Right atrium auricular region (tissue), 2 donors: Measurements from ENCODE around the gene HYAL2. TPM values are rescaled to one million over a fixed set of nuclear protein-coding genes. Genes with fewer than 3 reads are reported as not detected.
A peak's percentile ranks its signal among the peaks of the same experiment; 100 is the strongest.

Source experiments
- DNase-seq: peaks from one replicate; pipeline ENCODE4 v3.0.0-alpha.2; 2019; ENCODE audit warnings: low spot score
- H3K27ac ChIP-seq, 2 donors: fragments of 200-600 bp; sonication (generic); 1 replicate in 1 of 2; 2 replicates in 1 of 2; pipeline ENCODE4 v1.5.1; 2016 to 2019
- H3K27me3 ChIP-seq, 2 donors: fragments of 200-600 bp; sonication (generic); one replicate each; pipeline versions ENCODE4 v1.5.1 to v1.6.0; 2017 to 2019
- H3K36me3 ChIP-seq: fragments of 200-600 bp; sonication (generic); one replicate; pipeline ENCODE4 v1.5.1; 2016
- H3K4me1 ChIP-seq, 2 donors: fragments of 200-600 bp; sonication (generic); one replicate each; pipeline versions ENCODE4 v1.5.1 to v1.6.0; 2017 to 2019
- H3K4me3 ChIP-seq, 2 donors: fragments of 200-600 bp; sonication (generic); 1 replicate in 1 of 2; 2 replicates in 1 of 2; pipeline ENCODE4 v1.5.1; 2017 to 2019; ENCODE audit warnings: mild to moderate bottlenecking in 1 of 2, moderate library complexity in 1 of 2
- H3K9me3 ChIP-seq, 2 donors: fragments of 200-600 bp; sonication (generic); one replicate each; pipeline ENCODE4 v1.5.1; 2019
- total RNA-seq, 2 donors: library from RNA; depleted of rRNA; stranded (reverse); fragments of >200 nt; gene quantifications; one replicate each; pipeline ENCODE4 v1.1.0, GENCODE V29; 2016
- TF ChIP-seq, protein P1 (sequence below), 2 donors: fragments of 200-600 bp; sonication (generic); IDR thresholded peaks; one replicate each; pipeline ENCODE4 v1.5.1; 2019; ENCODE audit warnings: antibody characterized with exemption in 2 of 2

Gene HYAL2
- total RNA-seq, 2 donors from 2014 or later: 129 to 198 TPM

DNA sequence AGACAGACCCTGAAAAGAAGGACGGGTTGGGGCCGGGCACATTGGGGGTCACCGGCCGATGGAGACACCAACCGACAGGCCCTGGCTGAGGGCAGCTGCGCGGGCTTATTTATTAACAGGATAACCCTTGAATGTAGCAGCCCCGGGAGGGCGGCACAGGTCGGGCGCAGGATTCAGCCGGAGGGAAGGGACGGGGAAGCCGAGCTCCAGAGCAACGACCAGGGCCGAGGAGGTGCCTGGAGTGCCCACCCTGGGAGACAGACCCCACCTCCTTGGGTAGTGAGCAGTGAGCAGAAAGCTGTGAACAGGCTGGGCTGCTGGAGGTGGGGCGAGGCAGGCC lies 45.8 kb downstream of the HYAL2 start:
- H3K27me3 ChIP-seq: no peaks in the 10 kb centered on the region
- H3K4me1 ChIP-seq: peaks cover 0 to 53% of the 10 kb centered on the region in 2 donors
- H3K27ac ChIP-seq: no peak overlapping the region
- no peaks in the 10 kb centered on the region for H3K36me3 ChIP-seq
- TF ChIP-seq, protein P1, sequence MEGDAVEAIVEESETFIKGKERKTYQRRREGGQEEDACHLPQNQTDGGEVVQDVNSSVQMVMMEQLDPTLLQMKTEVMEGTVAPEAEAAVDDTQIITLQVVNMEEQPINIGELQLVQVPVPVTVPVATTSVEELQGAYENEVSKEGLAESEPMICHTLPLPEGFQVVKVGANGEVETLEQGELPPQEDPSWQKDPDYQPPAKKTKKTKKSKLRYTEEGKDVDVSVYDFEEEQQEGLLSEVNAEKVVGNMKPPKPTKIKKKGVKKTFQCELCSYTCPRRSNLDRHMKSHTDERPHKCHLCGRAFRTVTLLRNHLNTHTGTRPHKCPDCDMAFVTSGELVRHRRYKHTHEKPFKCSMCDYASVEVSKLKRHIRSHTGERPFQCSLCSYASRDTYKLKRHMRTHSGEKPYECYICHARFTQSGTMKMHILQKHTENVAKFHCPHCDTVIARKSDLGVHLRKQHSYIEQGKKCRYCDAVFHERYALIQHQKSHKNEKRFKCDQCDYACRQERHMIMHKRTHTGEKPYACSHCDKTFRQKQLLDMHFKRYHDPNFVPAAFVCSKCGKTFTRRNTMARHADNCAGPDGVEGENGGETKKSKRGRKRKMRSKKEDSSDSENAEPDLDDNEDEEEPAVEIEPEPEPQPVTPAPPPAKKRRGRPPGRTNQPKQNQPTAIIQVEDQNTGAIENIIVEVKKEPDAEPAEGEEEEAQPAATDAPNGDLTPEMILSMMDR (IDR thresholded peaks at IDR 0.05): no peak
- H3K9me3 ChIP-seq: no peaks in the 10 kb centered on the region
- H3K4me3 ChIP-seq: no peak overlapping the region
- DNase-seq: no peak

DNA sequence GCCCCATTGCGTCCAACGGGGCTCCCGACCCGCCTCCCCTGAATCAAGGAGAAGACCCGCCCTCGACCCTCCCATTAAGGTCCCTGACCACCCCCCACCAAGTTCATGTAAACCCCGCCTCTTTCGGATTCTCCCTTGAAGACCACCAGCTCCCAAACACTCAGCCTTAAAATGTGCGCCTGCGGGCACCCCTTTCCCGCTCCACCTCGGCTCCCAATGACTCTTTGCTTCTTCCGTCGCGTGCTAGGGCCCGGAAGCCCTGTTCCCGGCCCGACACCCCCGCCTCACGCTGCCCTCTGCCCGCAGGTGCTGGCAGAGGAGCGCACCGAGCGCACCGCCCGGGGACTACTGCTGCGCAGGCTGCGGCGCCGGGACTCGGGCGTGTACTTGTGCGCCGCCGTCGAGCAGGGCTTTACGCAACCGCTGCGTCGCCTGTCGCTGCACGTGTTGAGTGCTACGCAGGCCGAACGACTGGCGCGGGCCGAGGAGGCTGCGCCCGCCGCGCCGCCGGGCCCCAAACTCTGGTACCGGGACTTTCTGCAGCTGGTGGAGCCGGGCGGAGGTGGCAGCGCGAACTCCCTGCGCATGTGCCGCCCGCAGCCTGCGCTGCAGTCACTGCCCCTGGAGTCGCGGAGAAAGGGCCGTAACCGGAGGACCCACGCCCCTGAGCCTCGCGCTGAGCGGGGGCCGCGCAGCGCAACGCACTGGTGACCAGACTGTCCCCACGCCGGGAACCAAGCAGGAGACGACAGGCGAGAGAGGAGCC lies 46.4 kb downstream of the HYAL2 start:
- no peaks in the 10 kb centered on the region for H3K27me3 ChIP-seq
- TF ChIP-seq, protein P1 (IDR thresholded peaks at IDR 0.05): no peak
- DNase-seq: no peak
- H3K9me3 ChIP-seq: no peaks in the 10 kb centered on the region
- H3K36me3 ChIP-seq: no peaks in the 10 kb centered on the region
- no peak overlapping the region for H3K4me3 ChIP-seq
- H3K4me1 ChIP-seq: peaks cover 0 to 53% of the 10 kb centered on the region in 2 donors
- no peak overlapping the region for H3K27ac ChIP-seq

GRCh38 chr3:50275141-50275995 lies 47.2 kb downstream of the HYAL2 start:
- no peaks in the 10 kb centered on the region for H3K27me3 ChIP-seq
- peaks cover 0 to 57% of the 10 kb centered on the region in 2 donors for H3K4me1 ChIP-seq
- DNase-seq: no peak
- H3K4me3 ChIP-seq: peak overlapping the region in 1 of 2 donors; percentile 6
- TF ChIP-seq, protein P1 (IDR thresholded peaks at IDR 0.05): no peak
- no peak overlapping the region for H3K27ac ChIP-seq
- H3K36me3 ChIP-seq: no peaks in the 10 kb centered on the region
- H3K9me3 ChIP-seq: no peaks in the 10 kb centered on the region

DNA sequence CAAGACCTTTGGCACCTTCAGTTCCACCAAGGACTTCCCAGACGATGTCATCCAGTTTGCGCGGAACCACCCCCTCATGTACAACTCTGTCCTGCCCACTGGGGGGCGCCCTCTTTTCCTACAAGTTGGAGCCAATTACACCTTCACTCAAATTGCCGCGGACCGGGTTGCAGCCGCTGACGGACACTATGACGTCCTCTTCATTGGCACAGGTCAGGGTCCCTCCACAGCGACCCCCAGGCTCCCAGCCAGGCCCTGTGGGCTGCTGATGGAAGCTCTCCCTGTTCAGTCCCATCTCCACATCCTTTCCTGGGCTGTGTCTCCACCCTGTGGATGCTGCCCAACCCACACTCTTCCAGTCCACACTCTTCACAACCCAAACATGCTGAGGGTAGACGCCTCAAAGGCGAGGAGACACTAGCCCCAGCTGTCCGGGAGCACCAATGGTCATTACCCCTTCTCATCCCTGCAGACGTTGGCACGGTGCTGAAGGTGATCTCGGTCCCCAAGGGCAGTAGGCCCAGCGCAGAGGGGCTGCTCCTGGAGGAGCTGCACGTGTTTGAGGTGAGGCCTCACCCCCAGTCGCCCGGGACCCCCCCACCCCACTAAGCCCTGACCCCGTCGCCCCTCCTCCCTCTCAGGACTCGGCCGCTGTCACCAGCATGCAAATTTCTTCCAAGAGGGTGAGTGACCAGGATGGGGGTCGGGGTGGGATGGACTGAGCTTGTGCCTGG lies 48.0 kb downstream of the HYAL2 start:
- Histone ChIP-seq H3K9me3 (no peaks in the 10 kb centered on the region), H3K36me3 (no peaks in the 10 kb centered on the region), H3K27me3 (no peaks in the 10 kb centered on the region), H3K4me1 (peaks cover 0 to 62% of the 10 kb centered on the region in 2 donors), H3K4me3 (no peak overlapping the region), H3K27ac (no peak overlapping the region)
- TF ChIP-seq, protein P1 (IDR thresholded peaks at IDR 0.05): peak; percentile 68 to 78
- no peak for DNase-seq

DNA sequence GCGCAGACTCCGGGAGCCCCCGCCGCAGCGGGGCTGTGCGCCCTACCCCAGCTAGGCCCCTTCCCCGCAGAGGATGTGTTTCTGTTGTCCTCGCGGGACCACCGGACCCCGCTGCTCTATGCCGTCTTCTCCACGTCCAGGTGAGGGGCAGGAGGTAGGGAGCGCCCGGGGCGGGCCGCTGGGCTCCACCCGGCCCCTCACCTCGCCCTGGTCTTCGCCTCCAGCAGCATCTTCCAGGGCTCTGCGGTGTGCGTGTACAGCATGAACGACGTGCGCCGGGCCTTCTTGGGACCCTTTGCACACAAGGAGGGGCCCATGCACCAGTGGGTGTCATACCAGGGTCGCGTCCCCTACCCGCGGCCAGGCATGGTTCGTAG lies 48.9 kb downstream of the HYAL2 start:
- peak overlapping the region in 1 of 2 donors; percentile 58 for H3K27ac ChIP-seq
- no peak for DNase-seq
- H3K36me3 ChIP-seq: no peaks in the 10 kb centered on the region
- TF ChIP-seq, protein P1 (IDR thresholded peaks at IDR 0.05): no peak
- H3K4me3 ChIP-seq: peak overlapping the region in 1 of 2 donors; percentile 44
- H3K27me3 ChIP-seq: no peaks in the 10 kb centered on the region
- no peaks in the 10 kb centered on the region for H3K9me3 ChIP-seq
- peaks cover 0 to 62% of the 10 kb centered on the region in 2 donors for H3K4me1 ChIP-seq
